Renal cortex interstitium (tissue), 11 donors: Measurements from ENCODE around the gene INF2. TPM values are rescaled to one million over a fixed set of nuclear protein-coding genes. Genes with fewer than 3 reads are reported as not detected.

ENCODE experiments used
- DNase-seq, 11 donors: peaks; one replicate each; pipeline ENCODE4 v3.0.0-alpha.2; 2013; ENCODE audit warnings: low read depth in 9 of 11, low spot score in 4 of 11; ENCODE audit errors: extremely low read depth in 1 of 11
- polyA plus RNA-seq, 3 donors: library from polyadenylated mRNA; unstranded; fragments of 120-200 nt; gene quantifications; one replicate each; pipeline ENCODE4 v1.2.1, GENCODE V29; 2013; ENCODE audit not compliant: insufficient read length in 3 of 3

The INF2 gene
- polyA plus RNA-seq, 3 donors = 36.1 to 75.3 (median 56.2) TPM

DNA sequence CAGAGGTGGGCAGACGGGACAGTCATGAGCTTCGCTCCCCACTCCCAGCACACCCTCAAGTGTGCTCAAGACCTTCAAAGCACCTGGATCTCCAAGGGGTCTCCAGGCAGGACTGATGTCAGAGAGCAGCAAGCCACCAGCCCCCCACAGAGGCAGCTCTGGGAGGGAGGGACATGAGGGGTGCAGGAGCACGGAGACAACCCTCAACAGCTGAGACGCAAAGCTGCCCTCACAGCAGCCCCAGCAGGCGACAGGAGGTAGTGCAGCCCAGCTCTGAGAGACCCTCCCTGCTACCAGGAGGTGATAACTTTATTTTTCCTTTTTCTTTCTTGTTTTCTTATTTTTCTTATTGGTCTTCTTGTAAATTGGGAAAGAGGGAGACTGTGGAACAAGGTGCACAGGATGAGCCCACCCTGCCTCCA is 81.4 kb downstream of the INF2 start:
- DNase-seq = no peak

DNA sequence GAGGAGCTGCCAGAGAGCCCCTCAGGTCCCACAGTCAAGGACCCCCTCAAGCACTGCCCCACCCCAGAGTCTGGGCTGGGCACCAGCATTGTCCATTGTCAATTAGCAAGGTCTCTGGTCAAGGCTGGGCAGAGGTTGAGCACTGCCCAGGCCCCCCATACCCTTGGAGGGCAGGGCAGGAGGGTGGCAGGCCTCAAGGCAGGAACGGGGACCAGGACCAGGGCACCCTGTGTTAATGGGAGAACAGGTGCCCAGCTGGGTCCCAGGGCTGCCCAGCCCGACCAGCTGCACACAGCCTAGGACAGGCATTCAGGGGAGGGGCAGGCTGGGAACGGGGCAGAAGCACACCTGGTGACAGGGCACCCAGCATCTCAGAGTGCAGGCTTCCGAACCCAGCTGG is 82.0 kb downstream of the INF2 start:
- DNase-seq = no peak

Other genes starting within 250 kb of the INF2 start
- gene C14orf180, start 109.9 kb upstream of the INF2 start, polyA plus RNA-seq = not detected
- gene TMEM179, start 84.8 kb upstream of the INF2 start, polyA plus RNA-seq = under 1 TPM; 0.56 to 0.90 (median 0.82) TPM
- 10 to 100 TPM; 16.4 to 18.3 (median 17.8) TPM for gene ADSS1, start 34.6 kb downstream of the INF2 start, polyA plus RNA-seq
- gene SIVA1, start 63.5 kb downstream of the INF2 start, polyA plus RNA-seq = 10 to 100 TPM; 41.7 to 89.7 (median 73.7) TPM
- gene AKT1, start 106.1 kb downstream of the INF2 start, polyA plus RNA-seq = 100 to 1,000 TPM; 100 to 145 (median 127) TPM
- gene ZBTB42, start 111.5 kb downstream of the INF2 start, polyA plus RNA-seq = 1 to 10 TPM; 3.9 to 4.8 (median 4.7) TPM
- 10 to 100 TPM; 11.1 to 21.6 (median 15.3) TPM for gene CEP170B, start 175.7 kb downstream of the INF2 start, polyA plus RNA-seq
- 1 to 10 TPM; 2.4 to 5.1 (median 4.5) TPM for gene PLD4, start 235.3 kb downstream of the INF2 start, polyA plus RNA-seq